Esophagus muscularis mucosa (tissue), 3 donors: Measurements from ENCODE around the gene STK32B.

ENCODE experiments used
- CTCF ChIP-seq, 3 experiments: fragments of 200-600 bp in 2 of 3; fragments of 450-650 bp in 1 of 3; sonication (generic) in 2 of 3; IDR thresholded peaks; one replicate each; pipeline ENCODE4 v1.5.1; 2017 to 2019; ENCODE audit warnings: antibody characterized with exemption in 3 of 3, mild to moderate bottlenecking in 2 of 3, moderate library complexity in 1 of 3
- POLR2A ChIP-seq: fragments of 450-650 bp; IDR thresholded peaks from one replicate; pipeline ENCODE4 v1.6.1; 2017; ENCODE audit warnings: antibody characterized with exemption, moderate library complexity, mild to moderate bottlenecking, low read depth
- POLR2AphosphoS5 ChIP-seq, 2 donors: sonication (generic); formaldehyde crosslinking; IDR thresholded peaks; one replicate each; pipeline ENCODE4 v1.6.1; 2017; ENCODE audit warnings: antibody characterized with exemption in 2 of 2

- no peak for TF ChIP-seq POLR2A
- TF ChIP-seq POLR2AphosphoS5 (IDR thresholded peaks at IDR 0.05) = no peak
- TF ChIP-seq CTCF (IDR thresholded peaks at IDR 0.05) = no peak
Measured at GRCh38 chr4:5212255-5213013, 161.2 kb downstream of the STK32B start.
